DMS114 treated with DMSO at 0.1 percent for 48 hours (cell line): ENCODE data around the gene CYP2F1.
A peak's percentile ranks its signal among the peaks of the same experiment; 100 is the strongest.
"Not testable (repeated sequence)": the region's sequence is repeated elsewhere in the genome, so short reads cannot be mapped to it uniquely, and the experiment has no call there.

Experiments used
- DNase-seq: peaks from one replicate; lab custom pipeline; 2025; ENCODE audit not compliant: unreplicated experiment; lab: John Stamatoyannopoulos, UW

CYP2F1 gene

DNA sequence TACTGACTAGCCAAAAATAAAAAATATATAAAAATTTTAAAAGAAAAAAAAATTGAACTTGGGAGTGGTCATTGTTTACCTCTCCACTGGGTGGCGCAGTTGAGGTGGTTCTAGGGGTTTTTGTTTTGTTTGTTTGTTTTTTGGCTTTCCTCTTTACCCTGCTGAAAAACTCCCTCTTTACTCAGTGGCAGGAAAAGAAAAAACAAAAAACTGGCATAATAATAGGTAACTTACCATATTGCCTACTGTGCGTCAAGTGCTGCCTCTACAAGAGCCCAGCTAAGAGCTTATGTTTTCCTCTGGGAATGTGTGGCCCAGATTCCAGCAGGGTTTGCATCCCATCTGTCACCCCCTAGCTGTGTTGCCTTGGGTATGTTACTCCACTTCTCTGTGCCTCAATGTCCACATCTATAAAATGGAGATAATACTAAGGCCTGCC is 12.6 kb downstream of the CYP2F1 start:
- not testable (repeated sequence) for DNase-seq

DNA sequence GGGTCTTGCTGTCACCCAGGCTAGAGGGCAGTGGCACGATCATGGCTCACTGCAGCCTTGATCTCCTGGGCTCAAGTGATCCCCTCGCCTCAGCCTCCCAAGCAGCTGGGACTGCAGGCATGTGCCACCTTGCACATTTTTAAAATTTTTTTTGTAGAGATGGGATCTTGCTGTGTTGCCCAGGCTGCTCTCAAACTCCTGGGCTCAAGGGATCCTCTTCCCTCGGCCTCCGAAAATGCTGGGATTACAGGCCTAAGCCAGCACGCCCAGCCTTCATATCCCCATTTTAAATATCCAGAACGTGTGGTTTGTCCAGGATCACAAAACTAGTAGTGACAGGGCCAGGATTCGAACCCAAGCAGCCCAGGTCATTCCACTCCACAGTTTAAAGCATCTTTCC is 13.1 kb downstream of the CYP2F1 start:
- not testable (repeated sequence) for DNase-seq

- not testable (repeated sequence) for DNase-seq
Observed at GRCh38 chr19:41127801-41128300, 13.6 kb downstream of the CYP2F1 start.

DNA sequence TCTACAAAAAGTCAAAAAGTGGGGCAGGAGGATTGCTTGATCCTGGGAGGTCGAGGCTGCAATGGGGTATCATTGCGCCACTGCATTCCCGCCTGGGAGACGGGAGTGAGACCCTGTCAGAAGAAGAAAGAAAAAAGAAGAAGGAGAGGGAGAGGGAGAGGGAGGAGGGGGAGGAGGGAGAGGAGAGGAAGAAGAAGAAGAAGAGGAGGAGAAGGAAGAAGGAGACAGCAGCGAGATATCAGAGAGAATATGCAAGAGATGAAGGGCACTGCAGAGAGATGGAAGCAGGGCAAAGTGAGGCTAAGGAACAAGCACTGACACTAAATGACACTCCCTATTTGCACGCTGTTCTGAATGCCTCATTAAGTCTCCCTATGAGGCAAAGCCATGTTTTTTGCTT is 14.5 kb downstream of the CYP2F1 start:
- DNase-seq, result no peak

GRCh38 chr19:41131186-41131585 is 17.0 kb downstream of the CYP2F1 start:
- DNase-seq, result no peak

DNA sequence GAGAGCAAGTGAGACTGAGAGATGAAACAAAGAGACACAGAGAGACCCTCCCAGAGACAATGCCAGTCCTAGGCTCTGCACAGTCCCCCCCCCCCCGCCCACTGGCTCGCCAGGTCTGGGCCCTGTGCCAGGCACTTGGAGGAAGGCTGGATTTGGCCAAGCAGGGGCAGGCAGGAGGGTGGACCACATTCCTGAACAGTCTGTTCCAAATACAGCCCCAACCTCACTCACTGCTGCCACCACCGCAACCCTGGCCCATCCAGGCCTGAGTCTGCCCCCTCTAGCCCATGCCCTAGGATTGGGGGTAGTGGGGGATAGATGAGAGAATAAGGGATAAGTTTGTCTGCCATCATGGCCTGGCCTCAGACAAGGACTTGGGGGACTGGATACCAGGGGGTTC is 19.0 kb downstream of the CYP2F1 start:
- no peak for DNase-seq

GRCh38 chr19:41134616-41135015 is 20.4 kb downstream of the CYP2F1 start:
- no peak for DNase-seq

GRCh38 chr19:41135390-41136384 is 21.5 kb downstream of the CYP2F1 start:
- peak; percentile 15 for DNase-seq

GRCh38 chr19:41136636-41137455 is 22.6 kb downstream of the CYP2F1 start:
- no peak for DNase-seq

GRCh38 chr19:41144403-41144802 is 30.2 kb downstream of the CYP2F1 start:
- DNase-seq, result peak; percentile 77

- no peak for DNase-seq
Observed at GRCh38 chr19:41149831-41150230, 35.6 kb downstream of the CYP2F1 start.

- DNase-seq, result not testable (repeated sequence)
Observed at GRCh38 chr19:41150986-41151385, 36.8 kb downstream of the CYP2F1 start.

DNA sequence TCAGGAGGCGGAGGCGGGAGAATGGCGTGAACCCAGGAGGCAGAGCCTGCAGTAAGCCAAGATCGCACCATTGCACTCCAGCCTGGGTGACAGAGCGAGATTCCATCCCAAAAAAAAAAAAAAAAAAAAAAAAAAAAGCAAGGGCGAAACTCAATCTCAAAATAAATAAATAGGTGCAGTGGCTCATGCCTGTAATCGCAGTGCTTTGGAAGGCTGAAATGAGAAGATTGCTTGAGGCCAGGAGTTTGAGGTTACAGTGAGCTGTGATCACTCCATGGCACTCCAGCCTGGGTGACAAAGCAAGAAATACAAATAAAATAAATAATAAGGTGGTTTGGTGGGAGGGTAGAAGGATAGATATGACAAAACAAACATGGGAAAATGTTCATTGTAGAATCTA is 39.8 kb downstream of the CYP2F1 start:
- DNase-seq, result no peak

- DNase-seq, result no peak
Observed at GRCh38 chr19:41156207-41156606, 42.0 kb downstream of the CYP2F1 start.

DNA sequence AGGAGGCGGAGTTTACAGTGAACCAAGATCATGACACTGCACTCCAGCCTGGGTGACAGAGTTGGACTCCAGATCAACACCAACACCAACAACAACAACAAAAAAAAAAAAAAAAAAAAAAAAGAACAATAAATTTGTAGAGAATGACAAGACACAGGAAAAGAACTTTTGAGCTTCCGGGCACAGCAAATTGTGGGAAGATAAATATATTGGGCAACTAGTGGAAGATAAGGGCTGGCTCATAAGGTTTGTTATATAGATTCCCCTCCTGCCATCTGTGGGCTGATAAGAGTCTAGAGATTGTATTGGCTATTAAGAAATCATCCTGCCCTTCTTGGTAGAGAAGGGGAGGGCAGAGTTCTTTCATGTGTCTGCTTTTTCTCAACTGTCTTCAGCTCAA is 45.6 kb downstream of the CYP2F1 start:
- DNase-seq, result no peak

- no peak for DNase-seq
Observed at GRCh38 chr19:41161903-41162302, 47.7 kb downstream of the CYP2F1 start.

DNA sequence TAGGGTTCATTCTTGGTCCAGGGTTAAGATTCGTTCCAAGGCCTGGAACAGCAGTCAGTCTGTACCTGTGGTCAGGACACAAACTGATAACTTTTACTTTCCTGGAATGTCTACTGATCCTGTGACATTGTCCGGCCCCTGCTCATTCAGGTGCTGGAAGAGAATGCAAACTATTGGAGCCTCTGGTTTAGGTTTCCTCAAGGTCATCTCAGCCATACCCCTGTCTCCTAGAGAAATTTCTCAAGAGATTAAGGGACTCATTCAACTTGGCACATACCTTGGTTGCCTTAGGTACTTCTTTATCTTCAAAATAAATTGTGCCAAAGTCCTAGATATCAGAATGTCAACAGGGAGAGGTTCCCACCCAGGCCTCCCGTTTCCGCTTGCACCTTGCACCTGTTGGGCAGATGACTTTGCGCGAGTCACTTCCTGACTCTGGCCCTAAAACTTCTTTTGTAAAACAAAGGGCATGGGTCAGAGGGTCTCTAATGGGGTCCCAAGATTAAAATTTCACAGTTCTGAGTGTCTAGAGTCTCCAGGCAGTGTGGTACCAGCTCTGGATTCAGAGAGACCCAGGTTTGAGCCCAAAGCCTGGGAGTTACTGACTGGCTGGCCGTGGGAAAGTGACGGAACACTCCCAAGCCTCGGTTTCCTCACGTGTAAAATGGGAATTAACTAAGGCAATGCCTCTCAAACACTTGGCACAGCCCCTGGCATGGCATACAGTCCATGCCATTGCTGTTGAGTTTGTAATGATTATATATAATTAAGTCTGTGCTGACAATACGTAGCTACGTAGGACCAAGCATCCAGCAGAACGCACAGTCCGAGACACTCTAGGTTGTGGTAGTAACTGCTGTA is 52.9 kb downstream of the CYP2F1 start:
- DNase-seq, result no peak

DNA sequence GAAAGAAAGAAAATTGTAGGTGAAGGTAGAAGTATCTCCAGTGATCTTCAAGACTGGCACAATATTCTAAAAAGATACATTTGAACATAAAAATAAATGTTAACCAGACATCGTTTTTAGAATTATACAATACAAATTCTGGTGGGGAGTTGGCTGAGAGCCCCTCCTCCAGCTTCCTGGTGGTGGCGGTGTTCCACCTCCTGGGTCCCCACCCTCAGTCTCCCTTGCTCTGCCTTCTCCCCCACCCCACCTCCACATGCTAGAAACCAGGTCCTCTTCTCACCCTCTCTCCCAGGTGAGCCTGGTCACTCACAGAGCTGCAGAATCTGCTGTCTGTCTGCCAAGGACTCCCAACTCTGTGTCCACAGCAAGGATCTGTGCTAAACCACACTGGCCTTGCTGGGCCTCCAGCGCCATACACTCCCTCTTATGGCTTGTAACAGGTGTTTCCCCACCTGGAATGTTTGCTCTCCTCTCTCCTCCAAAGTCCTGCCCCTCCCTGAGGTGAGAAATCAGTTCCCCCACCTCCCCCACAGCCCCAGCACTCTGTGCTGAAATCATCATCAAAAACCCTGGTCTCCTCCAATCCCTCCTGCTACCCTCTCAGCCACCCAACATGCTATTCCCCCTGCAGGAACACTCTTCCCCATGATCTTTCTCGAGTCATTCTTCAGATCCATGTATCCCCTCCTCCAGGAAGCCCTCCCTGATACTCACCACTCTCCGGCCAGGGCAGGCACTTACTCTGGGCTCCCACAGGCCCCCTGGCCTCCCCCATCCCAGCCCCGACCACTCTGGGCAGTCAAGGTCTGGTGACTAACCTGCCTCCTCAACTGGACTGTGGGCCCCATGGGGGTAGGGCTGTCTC is 58.3 kb downstream of the CYP2F1 start:
- DNase-seq, result no peak

GRCh38 chr19:41174297-41174928 is 60.2 kb downstream of the CYP2F1 start:
- no peak for DNase-seq
